ENCODE results near the gene GLOD5.

DNA sequence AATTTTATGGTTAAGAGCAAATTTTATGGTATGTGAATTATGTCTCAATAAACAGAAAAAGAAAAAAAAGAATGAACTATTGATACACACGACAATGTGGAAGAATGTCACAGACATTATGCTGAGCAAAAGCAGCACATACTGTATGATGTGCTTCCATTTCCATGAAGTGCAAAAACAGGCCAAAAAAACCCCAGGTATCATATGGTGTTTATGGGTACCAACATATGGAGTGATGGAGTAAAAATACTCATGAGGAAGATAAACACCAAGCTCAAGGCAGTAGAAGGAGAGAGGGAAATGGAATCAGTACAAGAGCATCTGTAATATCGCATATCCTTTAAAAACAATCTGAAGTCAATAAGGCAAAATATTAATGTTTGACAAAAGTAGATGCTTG is 20.7 kb downstream of the GLOD5 start:
- TF ChIP-seq, protein P1, sequence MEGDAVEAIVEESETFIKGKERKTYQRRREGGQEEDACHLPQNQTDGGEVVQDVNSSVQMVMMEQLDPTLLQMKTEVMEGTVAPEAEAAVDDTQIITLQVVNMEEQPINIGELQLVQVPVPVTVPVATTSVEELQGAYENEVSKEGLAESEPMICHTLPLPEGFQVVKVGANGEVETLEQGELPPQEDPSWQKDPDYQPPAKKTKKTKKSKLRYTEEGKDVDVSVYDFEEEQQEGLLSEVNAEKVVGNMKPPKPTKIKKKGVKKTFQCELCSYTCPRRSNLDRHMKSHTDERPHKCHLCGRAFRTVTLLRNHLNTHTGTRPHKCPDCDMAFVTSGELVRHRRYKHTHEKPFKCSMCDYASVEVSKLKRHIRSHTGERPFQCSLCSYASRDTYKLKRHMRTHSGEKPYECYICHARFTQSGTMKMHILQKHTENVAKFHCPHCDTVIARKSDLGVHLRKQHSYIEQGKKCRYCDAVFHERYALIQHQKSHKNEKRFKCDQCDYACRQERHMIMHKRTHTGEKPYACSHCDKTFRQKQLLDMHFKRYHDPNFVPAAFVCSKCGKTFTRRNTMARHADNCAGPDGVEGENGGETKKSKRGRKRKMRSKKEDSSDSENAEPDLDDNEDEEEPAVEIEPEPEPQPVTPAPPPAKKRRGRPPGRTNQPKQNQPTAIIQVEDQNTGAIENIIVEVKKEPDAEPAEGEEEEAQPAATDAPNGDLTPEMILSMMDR (IDR thresholded peaks at IDR 0.05) = no peak
- TF ChIP-seq POLR2A (IDR thresholded peaks at IDR 0.05) (no peak), POLR2AphosphoS5 (IDR thresholded peaks at IDR 0.05; ENCODE audit: insufficient read depth in 1 of 2, low read depth in 1 of 2) (no peak)

Measured in vagina (tissue), 2 donors.